Neural cell (in vitro differentiated cells): ENCODE data around the gene NEU2.

Source experiments
- EP300 ChIP-seq: fragments of 450-650 bp; conservative IDR thresholded peaks from 2 replicates; pipeline ENCODE4 v1.6.1; 2014; ENCODE audit warnings: antibody characterized with exemption, mild to moderate bottlenecking, moderate library complexity; ENCODE audit not compliant: poor library complexity, severe bottlenecking
- EZH2 ChIP-seq: fragments of 200-600, 300-800 bp; shearing (Covaris generic), sonication (generic); IDR thresholded peaks from 2 replicates; pipeline ENCODE4 v1.6.1; 2014; ENCODE audit warnings: antibody characterized with exemption, low read length, borderline replicate concordance, mild to moderate bottlenecking; ENCODE audit not compliant: insufficient read depth, poor library complexity, severe bottlenecking
- POLR2AphosphoS5 ChIP-seq: IDR thresholded peaks from 2 replicates; pipeline ENCODE4 v1.6.1; 2012
- SMC3 ChIP-seq: fragments of 450-650 bp; conservative IDR thresholded peaks from 2 replicates; pipeline ENCODE4 v1.6.1; 2014; ENCODE audit warnings: antibody characterized with exemption, mild to moderate bottlenecking, moderate library complexity; ENCODE audit not compliant: poor library complexity
- TAF1 ChIP-seq: IDR thresholded peaks from 2 replicates; pipeline ENCODE4 v1.6.1; 2012; ENCODE audit warnings: low read depth
- TF ChIP-seq, protein P1 (sequence below): fragments of 450-650 bp; IDR thresholded peaks from 2 replicates; pipeline ENCODE4 v1.5.1; 2014; ENCODE audit warnings: antibody characterized with exemption, mild to moderate bottlenecking, moderate library complexity; ENCODE audit not compliant: poor library complexity, severe bottlenecking

DNA sequence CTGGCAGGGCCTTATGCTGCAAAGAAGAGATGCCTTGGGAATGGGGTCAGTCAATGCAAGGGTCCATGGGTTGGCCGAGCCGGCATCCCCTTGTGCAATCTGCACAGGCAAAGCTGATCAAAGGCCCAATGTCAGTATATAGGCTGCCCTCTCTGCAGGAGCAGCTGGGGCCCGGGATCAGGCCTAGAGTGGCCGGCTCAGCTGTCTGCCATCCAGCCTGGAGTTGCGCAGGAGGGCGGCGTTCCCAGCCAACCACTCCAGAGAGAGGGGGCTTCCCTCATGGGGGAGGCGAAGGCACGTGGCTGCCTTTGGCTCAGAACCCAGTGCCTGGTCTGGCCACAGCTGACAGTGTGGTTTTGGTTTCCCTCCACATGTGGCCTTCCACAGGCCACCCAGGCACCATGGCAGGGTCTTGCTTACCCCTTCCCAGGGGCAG lies 31.5 kb downstream of the NEU2 start:
- TF ChIP-seq POLR2AphosphoS5 (no peak), EP300 (no peak), TAF1 (no peak), EZH2 (no peak), SMC3 (no peak)
- TF ChIP-seq, protein P1, sequence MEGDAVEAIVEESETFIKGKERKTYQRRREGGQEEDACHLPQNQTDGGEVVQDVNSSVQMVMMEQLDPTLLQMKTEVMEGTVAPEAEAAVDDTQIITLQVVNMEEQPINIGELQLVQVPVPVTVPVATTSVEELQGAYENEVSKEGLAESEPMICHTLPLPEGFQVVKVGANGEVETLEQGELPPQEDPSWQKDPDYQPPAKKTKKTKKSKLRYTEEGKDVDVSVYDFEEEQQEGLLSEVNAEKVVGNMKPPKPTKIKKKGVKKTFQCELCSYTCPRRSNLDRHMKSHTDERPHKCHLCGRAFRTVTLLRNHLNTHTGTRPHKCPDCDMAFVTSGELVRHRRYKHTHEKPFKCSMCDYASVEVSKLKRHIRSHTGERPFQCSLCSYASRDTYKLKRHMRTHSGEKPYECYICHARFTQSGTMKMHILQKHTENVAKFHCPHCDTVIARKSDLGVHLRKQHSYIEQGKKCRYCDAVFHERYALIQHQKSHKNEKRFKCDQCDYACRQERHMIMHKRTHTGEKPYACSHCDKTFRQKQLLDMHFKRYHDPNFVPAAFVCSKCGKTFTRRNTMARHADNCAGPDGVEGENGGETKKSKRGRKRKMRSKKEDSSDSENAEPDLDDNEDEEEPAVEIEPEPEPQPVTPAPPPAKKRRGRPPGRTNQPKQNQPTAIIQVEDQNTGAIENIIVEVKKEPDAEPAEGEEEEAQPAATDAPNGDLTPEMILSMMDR: no peak
